T-helper 1 cell treated with Interleukin-12 subunit alpha and Interleukin-12 subunit beta and Interleukin-4 antibody, amounts not matched to agents 30 ng/mL and 1 ng/mL, for 36 hours (primary cell): ENCODE data around the gene METRNL. TPM values are rescaled to one million over a fixed set of nuclear protein-coding genes. Genes with fewer than 3 reads are reported as not detected.
"Not testable (repeated sequence)": the region's sequence is repeated elsewhere in the genome, so short reads cannot be mapped to it uniquely, and the experiment has no call there.

Experiments
- intact Hi-C: fragments of 100-400 bp; cut with micrococcal nuclease; formaldehyde crosslinking; loops from one replicate; pipeline ENCODE4 v1.15.1; 2024
- total RNA-seq: library from RNA; stranded (reverse); gene quantifications from 2 replicates; pipeline ENCODE4 v1.2.3, GENCODE V29; 2022

METRNL gene
- total RNA-seq, 1 donor from 2014 or later: 15.0 TPM

DNA sequence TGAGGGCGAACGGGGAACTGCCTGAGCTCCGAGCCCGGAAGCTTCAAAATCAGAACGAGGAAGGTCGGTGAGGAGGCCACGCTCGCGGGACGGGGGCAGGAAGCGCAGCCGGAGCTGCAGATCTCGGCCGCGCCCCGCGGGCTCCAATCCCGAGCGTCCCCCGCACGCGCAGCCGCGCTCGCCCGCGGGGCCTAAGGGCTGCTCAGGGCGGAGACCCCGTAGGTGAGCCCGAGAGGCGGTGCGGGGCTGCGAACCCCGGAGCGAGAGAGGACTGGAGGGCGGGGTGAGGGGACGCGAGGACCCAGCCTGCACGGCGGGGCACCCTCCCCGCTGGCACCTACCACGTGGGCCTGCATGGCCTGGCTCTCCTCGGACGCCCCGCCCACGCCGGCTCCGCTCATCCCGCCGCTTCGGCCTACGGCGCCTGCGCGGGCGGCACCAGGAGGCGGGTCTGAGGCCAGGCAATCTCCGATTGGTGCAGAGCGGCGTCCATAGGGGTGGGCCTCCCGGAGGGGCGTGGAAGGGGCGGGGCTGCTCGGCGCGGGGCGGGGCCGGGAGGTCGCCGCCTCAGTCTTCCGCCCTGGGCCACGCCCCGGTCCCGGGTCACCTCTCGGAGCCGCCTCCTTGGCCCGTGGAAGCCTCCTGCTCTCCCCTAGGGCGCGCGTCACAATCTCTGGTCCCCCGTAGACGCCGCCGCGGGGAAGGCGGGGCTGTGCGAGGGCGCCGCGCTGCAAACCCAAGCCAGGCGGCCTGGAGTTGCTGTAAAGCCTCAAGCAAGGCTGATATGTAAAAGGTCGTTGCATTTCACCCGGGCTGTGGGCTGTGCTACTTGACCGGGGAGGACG lies 27.8 kb upstream of the METRNL start:
- intact Hi-C loops: loop anchor here (1.0 to 5.0 kb wide), 4 partner anchors 28 to 404 kb away; partner anchors contain the start of genes METRNL, RAB40B, TBCD and WDR45B

DNA sequence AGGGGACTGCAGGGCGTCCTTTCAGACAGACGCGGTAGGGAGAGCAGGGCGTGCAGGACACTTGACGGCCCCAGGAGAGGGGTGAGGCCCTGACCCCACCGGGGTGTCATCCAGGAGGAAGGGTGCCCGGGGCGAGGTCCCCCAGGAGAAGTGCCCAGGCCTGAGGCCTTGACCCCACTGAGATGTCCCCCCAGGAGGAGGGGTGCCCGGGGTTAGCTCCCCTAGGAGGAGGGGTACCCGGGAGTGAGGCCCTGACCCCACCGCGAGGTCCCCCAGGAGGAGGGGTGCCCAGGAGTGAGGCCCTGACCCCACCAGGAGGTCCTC lies 27.2 kb upstream of the METRNL start:
- intact Hi-C loops: loop anchor here (1.0 to 5.0 kb wide), 3 partner anchors 27 to 405 kb away; partner anchors contain the start of genes METRNL, TBCD and WDR45B

DNA sequence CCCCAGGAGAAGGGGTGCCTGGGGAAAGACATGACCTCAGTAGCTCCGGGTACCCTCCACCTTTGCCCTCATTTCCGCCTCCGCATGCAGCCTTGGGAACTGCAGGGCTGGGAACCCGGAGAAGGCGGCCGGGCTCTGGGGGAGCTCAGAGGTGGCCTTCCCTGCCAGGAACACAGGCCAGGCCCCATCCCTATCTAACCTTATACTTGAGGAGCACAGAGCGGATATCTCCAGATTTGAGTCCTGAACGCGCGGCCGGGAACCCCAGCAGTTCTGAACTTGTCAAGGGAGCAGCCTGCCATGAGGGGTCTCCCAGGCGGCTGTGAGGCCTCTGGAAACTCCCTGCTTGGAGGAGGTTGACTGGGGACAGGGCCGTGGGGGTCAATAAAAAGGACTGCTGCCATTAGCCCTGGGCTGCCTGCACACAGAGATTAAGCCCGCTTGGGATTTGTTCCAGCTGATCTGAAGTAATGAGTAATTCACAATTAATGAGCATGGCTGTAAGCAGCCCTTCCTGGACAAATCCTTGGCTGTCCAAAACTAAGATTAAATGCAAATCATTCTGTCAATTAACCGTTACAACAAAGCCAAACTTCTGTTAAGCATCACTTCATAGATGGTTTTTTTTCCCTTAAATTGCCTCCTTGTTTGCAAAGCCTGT lies 26.3 kb upstream of the METRNL start:
- intact Hi-C loops: loop anchor here (2.0 to 5.0 kb wide), 2 partner anchors 300 to 406 kb away; partner anchors contain the start of genes TBCD and WDR45B

DNA sequence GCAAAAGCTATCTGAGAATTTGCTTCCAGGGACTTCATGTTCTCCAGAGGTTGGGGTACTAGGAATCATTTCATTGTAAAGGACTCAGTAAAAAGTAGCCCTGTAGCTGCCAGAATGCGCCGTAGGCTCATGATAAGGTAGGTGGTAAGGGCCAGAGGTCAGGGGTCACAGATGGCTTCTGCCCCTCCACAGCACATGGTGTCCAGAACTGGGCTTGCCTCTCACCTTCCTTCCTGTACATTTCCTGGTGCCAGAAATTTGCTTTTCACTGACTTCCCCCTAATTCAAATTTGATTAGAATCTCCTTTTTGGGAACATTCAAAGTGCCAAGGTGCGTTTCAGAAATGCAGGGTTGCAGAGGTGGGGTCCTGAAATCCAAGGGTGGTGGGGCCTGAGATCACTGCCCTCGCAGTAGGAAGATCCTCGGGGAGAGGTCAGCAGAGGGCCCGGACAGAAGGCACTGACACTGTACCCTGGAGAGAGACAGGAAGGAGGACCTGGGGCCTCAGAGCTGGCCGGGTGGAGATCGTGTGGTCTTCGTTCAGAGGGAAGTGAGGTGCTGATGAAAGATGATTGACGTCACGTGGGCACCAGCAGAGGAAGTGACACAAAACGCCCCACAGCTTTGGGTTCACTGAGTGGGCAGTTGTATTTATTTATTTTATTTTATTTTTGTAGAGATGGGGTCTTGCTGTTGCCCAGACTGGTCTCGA lies 25.5 kb upstream of the METRNL start:
- intact Hi-C loops: loop anchor here (2.0 to 5.0 kb wide), 2 partner anchors 301 to 407 kb away; partner anchors contain the start of genes TBCD and WDR45B

DNA sequence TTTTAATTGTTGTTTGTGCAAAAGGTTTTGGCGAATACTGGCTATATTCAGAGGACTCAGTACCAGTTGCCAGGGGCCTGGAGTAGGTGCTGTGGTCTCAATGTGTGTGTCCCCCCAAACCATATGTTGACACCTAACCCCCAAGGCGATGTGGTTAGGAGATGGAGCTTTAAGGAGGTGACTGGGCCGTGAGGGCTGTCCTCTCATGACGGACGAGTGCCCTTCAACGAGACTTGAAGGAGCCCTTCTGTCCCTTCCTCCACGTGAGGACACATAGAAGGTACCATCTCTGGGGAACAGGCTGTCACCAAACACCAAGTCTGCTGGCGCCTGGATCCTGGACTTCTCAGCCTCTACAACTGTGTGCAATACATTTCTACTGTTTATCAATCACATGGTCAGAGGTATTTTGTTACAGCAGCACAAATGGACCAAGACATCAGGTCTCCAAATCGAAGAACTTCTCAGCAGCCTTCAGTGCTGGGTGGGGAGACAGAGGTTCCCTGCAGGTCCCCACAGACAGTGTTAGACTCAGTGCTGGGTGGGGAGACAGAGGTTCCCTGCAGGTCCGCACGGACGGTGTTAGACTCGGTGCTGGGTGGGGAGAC lies 24.8 kb upstream of the METRNL start:
- intact Hi-C loops: loop anchor here (5.0 kb wide), 1 partner anchor 407 kb away; the partner anchor contains the start of gene WDR45B

DNA sequence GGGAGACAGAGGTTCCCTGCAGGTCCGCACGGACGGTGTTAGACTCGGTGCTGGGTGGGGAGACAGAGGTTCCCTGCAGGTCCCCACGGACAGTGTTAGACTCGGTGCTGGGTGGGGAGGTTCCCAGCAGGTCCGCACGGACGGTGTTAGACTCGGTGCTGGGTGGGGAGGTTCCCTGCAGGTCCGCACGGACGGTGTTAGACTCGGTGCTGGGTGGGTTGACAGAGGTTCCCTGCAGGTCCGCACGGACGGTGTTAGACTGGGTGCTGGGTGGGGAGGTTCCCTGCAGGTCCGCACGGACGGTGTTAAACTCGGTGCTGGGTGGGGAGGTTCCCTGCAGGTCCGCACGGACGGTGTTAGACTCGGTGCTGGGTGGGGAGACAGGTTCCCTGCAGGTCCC lies 24.2 kb upstream of the METRNL start:
- intact Hi-C loops: not testable (repeated sequence)

DNA sequence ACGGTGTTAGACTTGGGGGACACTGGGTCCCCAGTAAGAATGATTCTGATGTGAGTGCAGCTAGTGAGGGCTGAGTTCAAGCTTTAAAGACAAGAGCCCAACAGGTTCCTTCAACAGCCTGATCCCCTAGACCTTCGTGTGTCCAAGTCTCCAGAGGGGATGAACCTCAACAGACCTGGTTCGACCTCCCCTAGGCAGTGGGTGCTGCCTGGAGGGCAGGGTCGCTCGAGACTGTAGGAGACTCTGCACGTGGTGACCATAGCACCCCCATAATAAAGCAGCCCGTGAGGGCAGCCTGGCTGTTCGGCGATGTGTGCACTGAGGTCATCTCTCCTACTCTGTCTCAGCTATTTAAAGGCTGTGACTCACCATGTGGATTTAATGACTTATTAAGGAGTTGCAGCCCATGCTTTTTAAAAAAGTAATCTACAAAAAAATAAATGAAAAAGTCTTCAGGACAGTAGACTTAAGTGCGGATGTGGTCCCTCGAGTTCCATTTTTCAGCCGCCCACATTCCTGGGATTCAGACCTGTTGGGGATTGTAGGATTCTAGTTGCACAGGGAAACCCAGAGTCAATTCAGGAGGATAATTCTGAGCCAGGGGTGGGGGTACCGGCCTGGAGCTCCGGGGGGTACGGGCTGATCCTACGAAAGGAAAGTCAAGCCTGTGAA lies 23.4 kb upstream of the METRNL start:
- intact Hi-C loops: no loop called here

DNA sequence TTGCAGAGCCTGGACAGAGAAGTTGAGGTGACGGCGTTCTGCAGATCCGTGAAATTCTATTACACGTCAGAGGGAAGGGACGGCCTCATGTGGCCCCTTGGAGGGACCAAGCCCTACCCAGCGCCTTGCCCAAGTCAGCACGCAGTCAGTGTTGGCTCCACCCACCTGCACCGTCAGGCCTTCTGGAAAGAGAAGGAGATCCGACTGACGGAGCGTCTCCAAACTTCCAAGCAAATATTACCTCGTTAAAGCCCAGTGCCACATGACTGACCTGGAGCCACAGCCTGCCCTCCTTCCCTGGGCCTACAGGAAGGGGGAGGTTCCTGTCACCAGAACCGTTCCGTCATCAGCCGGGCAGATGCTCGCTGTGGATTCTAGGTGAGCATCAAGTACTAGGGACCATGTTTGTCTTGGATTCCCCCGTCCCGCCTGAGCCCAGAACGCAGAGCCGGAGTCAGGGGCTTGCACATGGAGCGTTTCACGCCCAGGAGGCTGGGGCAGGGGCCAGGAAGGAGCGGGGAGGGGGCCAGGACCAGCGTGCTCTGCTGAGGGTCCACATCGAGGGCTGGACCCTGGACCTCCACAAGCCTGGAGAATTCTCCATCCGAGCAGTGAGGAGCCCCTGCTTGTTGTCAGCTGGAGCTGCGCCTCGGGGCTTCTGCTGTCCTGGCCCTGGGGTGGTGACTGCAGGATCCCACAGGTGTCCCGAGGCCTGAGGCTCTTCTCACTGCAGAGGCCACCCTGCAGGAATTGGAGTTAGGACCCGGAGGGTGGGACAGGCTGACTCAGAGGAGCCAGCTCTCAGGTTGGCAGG lies 22.6 kb upstream of the METRNL start:
- intact Hi-C loops: no loop called here

DNA sequence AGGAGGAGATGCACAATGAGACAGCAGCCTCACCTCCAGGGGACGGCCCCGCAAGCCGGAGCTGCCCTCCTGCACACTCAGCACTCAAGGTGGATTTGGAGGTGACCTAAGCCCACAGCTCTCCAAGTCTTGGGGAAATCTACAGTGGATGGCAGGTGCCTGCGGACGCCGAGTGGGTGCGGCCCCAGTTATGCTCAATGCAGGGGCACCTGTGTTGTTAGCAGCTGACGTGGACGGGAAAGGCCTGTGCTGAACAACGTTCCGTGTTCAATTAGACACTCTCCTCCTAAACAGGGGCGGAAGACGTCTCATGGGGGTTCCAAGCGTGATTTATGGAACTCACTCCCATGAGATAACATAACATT lies 22.0 kb upstream of the METRNL start:
- intact Hi-C loops: no loop called here

DNA sequence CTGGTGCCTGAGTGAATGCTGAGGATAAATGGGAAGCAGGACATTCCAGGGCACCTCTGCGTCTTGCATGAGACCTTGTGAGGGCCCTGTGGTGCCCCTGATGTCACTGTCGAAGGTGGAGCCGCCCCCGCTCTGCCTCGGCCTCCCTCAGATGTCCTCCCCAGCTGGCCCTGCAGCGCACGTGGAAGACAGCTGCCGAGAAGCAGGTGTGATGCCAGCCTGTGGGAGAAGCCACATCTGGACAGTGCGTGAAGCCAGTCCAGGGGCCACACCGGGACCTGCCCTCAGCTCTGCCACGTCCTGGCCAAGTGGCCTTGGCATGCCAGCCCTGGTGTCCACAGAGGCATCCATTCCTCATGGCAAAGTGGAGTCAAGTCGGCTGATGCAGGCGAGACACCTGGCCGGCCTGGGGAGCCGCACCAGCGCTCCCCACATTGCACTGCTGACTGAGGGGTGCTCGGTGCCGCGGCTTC lies 21.6 kb upstream of the METRNL start:
- intact Hi-C loops: no loop called here

DNA sequence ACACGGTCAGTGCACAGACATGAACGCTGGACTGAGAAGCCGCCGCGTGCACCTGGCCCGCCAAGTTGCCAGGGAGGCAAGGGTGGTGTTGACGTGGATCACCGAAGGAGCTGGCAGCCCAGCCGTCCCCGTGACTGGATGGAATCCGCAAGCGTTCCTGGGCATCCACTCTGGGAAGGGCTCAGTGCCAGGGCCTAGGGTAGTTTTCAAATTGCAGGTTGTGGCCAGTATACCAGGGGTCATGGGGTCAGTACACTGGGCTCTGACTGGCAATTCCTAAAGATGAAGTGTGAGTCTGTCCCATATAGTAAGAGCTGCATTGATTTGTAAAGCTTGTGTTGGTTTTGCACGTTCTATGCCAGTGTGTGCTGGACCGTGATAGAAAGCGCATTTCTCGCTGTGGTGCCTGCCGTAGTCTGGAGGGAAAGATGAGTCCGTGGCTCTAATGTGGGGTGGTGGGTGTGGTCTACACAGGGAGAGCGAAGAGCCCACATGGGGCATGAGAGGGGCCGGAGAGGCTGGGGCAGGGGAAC lies 21.1 kb upstream of the METRNL start:
- intact Hi-C loops: no loop called here

DNA sequence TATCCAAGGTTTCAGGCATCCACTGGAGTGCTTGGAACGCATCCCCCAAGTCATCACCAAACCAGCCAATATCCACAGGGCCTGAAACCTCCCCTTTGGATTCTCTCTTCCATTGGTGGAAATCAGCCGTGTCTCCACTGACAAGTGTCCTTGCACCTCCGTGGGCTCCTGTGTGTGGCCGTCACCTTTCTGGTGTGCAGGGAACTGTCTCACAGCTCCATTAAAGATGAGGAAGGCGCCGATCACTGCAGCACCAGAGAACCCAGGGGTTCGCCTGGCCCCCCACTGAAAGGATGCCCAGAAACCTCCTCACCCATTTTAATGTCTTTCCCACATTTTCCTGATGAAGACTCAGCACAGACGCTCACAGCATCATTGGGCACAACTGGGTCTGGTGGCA lies 17.8 kb upstream of the METRNL start:
- intact Hi-C loops: no loop called here

DNA sequence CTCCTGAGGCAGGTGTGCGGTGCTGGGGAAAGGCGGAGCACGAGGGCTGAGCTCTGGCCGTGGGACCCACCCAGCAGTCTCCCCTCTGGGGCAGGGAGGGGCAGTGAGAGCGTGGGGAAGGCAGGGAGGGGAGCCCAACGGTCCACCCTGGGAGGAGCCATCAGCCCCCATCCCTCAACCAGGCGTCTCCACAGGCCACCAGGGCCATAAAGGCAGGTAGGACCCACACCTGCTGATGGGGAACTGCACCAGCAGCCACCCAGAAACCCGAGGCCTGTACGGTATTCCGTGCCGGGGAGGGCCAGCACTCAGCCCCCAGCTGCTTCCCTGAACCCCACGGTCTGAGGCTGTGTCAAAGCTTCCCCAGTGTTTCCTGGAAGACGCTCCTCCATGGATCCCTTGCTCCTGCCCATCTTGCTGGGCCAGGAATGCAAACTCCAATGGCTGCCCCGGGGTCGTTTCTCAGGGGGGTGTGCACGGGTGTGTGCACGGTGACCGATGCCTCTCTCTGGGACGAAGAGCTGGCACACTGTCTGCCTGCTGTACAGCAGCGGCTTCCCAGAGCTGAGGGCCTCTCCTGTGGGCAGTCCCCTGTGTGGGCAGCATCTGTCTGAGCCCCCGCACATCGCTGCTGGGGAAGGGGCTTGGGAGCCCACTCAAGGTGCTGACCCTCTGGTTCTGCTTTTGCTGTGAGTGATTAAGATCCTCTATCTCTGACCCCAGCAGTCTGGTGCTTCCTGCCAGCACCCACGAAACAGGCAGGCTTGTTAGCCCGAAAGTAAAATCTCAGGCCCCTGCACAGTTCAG lies 17.2 kb upstream of the METRNL start:
- intact Hi-C loops: no loop called here

DNA sequence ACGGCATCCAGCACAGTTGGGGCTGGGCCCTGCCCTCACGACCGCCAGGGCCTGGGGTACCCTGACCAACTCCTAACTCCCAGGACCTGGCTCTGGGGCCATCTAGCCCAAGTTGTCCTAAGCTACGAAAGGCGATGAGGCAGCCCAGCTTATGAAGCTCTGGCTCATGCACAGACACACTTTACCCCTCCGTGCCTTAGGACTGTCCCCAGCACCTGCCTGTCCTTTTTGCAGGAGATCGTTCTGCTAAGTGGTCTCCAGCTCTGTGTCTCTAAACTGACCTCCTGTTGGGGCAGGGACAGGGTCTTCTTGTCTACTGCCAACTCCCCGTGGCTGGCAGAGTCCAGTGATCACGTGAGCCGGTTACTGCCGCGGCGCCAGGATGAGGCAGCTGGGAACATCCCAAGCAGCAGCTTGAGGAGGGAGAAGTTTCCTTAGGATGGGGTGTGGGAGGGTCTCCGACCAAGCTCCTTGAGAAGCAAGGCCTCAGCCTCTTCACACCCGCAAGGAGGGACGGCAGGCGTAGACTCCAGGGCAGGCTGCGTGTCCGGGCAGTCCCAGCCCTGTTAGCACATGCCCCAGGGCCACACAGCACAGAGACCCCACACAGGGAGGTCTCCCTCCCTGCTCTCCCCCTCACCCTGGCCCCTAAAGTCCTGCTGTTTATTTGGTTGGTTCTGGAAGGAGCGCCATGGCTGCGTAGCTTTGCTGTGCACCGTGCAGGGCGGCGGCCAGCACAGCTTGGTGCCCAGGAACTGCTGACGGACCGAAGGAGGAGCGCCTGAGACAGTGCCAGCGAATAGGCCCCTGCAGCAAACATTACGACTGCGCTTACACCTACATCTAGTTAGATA lies 16.4 kb upstream of the METRNL start:
- intact Hi-C loops: no loop called here

DNA sequence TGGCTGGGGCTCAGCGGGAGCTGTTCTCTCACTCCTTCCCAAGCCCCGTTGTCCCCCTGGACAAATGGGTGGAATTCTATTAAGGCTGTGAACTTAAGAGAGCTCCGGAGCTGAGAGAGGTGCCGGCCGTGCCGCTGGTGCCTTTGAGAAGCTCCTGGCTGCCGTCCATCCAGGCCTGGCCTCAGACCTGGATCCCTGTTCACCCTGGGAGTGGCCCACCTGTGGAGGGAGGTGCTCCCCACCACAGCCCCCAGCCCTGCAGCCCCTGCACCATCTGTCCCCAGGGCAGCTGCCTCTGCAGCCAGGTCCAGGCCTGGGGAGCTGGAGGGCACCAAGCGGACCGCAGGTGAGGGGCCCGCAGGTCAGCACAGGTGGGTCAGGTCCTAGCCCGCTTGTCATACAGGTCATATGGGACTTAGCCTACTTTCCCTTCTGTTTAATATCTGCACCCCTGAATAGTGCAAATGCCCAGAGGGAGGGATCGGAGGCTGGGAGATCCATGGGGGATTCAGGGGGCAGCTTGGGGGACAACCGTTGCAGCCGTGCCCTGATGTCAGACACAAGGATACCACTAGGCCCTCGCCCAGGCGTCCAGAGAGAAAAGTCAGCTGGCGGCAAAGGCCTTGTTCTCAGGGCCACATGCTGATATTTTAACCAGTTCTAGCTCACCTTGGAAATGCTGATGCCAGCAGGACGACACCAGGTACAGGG lies 15.2 kb upstream of the METRNL start:
- intact Hi-C loops: no loop called here

DNA sequence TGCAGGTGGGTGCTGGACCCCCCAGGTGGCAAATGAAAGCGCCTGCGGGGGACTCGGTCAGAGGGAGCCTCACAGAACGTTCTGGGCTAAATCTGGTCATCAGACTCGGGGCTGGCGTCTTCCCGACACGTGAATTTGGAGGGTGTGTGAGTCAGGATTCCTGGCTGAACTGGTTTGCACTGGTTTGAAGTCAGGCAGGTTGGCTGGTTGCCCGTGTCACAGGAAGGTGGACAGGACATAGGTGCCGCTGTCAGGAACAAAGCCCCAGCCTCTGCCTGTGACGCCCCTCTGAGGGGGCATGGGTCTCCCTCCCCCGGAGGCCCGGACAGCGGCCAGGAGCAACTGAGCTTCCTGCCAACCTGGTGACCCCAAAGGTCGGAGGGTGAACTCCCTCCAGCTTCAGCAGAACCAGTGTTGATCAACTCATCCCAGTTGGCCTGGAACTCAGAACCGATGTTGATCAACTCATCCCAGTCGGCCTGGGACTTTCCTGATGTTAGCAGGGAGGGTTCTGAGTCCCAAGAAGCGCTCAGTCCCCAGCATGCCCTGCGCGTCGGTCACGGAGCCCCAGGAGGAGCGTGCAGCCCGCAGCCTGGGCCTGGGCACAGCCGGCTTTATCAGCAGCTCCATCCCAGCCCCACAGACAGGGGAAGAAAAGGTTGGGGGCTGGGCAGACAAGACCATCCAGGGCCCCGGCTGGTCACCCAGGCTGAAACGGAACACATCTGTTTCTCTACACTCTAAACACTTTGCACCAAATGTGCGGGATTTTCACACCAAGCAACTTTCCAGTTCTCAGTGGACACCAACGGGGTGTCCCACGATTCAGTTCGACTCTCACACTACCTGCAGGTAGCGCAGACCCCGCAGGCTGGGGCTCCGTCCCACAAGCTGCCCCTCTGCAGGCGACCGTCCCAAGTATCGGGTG lies 14.4 kb upstream of the METRNL start:
- intact Hi-C loops: no loop called here
